DOHH2 (cell line): ENCODE measurements around the gene TRPV4.

Experiments used
- CTCF ChIP-seq: fragments of 200-600 bp; sonication (generic); IDR thresholded peaks from one replicate; pipeline ENCODE4 v1.5.1; 2014; ENCODE audit warnings: antibody characterized with exemption, mild to moderate bottlenecking, low read depth, low read length; ENCODE audit not compliant: poor library complexity, severe bottlenecking
- EZH2phosphoT487 ChIP-seq: fragments of 200-600 bp; sonication (generic); IDR thresholded peaks from 2 replicates; pipeline ENCODE4 v1.6.1; 2017; ENCODE audit warnings: borderline replicate concordance, mild to moderate bottlenecking, antibody characterized with exemption, low read length, moderate library complexity, mixed read lengths

- TF ChIP-seq CTCF (no peak), EZH2phosphoT487 (no peak)
These were observed 54.5 kb downstream of the TRPV4 start for GRCh38 chr12:109778684-109779083.
